RWPE1 (cell line): ENCODE results near the gene NXPH1.
"Not testable (repeated sequence)": the region's sequence is repeated elsewhere in the genome, so short reads cannot be mapped to it uniquely, and the experiment has no call there.

Experiments used
- CTCF ChIA-PET: fragments of 350-600 bp; sonication (Branson Sonifier 250); formaldehyde crosslinking; extraction: SDS; loops from one replicate; lab custom pipeline; 2021; lab: Yijun Ruan, JAX
- POLR2A ChIA-PET: fragments of 400-600 bp; formaldehyde crosslinking; extraction: SDS; loops from one replicate; lab custom pipeline; 2020; ENCODE audit warnings: antibody characterized with exemption; ENCODE audit not compliant: low non-redundant PET; lab: Yijun Ruan, JAX
- DNase-seq: peaks from one replicate; pipeline ENCODE4 v3.0.0; 2012; ENCODE audit warnings: low spot score
- H3K27ac ChIP-seq: fragments of 450-650 bp; 2 replicates; pipeline ENCODE4 v1.5.1; 2017
- CTCF ChIP-seq: fragments of 450-650 bp; conservative IDR thresholded peaks from 2 replicates; pipeline ENCODE4 v1.5.1; 2017; ENCODE audit warnings: low read depth, mild to moderate bottlenecking

The NXPH1 gene

GRCh38 chr7:8714791-8715190, 281.4 kb downstream of the NXPH1 start:
- no peak for TF ChIP-seq CTCF
- CTCF ChIA-PET = interaction anchor here (0.7 kb wide), 1 partner anchor 9 kb away, joined by 3 read pairs; no protein-coding TSS in a partner anchor
- no peak for DNase-seq
- no peak overlapping the region for H3K27ac ChIP-seq
- POLR2A ChIA-PET = no interaction called here

GRCh38 chr7:8719102-8719501, 285.7 kb downstream of the NXPH1 start:
- no peak for TF ChIP-seq CTCF
- ChIA-PET POLR2A (no interaction called here), CTCF (no interaction called here)
- no peak for DNase-seq
- no peak overlapping the region for H3K27ac ChIP-seq

GRCh38 chr7:8724080-8724718, 290.8 kb downstream of the NXPH1 start:
- no peak overlapping the region for H3K27ac ChIP-seq
- CTCF ChIA-PET = interaction anchor here (0.5 to 0.7 kb wide), 3 partner anchors 9 to 238 kb away, joined by 3 read pairs; no protein-coding TSS in a partner anchor
- POLR2A ChIA-PET = no interaction called here
- DNase-seq = peak; percentile 16
- TF ChIP-seq CTCF = peak; percentile 67

- POLR2A ChIA-PET, CTCF ChIA-PET, H3K27ac ChIP-seq, DNase-seq: not testable (repeated sequence)
These were observed 298.3 kb downstream of the NXPH1 start for GRCh38 chr7:8731756-8732155.

GRCh38 chr7:8739837-8740236, 306.4 kb downstream of the NXPH1 start:
- no peak overlapping the region for H3K27ac ChIP-seq
- DNase-seq = no peak
- TF ChIP-seq CTCF = no peak
- ChIA-PET POLR2A (no interaction called here), CTCF (interaction anchor here (0.8 kb wide), 1 partner anchor 339 kb away, joined by 4 read pairs; no protein-coding TSS in a partner anchor)

GRCh38 chr7:8742837-8743236, 309.4 kb downstream of the NXPH1 start:
- TF ChIP-seq CTCF = no peak
- POLR2A ChIA-PET = no interaction called here
- DNase-seq = no peak
- H3K27ac ChIP-seq = no peak overlapping the region
- CTCF ChIA-PET = no interaction called here

- DNase-seq = no peak
- H3K27ac ChIP-seq = no peak overlapping the region
- ChIA-PET POLR2A (no interaction called here), CTCF (no interaction called here)
- TF ChIP-seq CTCF = no peak
These were observed 313.9 kb downstream of the NXPH1 start for GRCh38 chr7:8747338-8747737.
